ENCODE data around the gene ACTL10.
A peak's percentile ranks its signal among the peaks of the same experiment; 100 is the strongest.

Gene ACTL10

DNA sequence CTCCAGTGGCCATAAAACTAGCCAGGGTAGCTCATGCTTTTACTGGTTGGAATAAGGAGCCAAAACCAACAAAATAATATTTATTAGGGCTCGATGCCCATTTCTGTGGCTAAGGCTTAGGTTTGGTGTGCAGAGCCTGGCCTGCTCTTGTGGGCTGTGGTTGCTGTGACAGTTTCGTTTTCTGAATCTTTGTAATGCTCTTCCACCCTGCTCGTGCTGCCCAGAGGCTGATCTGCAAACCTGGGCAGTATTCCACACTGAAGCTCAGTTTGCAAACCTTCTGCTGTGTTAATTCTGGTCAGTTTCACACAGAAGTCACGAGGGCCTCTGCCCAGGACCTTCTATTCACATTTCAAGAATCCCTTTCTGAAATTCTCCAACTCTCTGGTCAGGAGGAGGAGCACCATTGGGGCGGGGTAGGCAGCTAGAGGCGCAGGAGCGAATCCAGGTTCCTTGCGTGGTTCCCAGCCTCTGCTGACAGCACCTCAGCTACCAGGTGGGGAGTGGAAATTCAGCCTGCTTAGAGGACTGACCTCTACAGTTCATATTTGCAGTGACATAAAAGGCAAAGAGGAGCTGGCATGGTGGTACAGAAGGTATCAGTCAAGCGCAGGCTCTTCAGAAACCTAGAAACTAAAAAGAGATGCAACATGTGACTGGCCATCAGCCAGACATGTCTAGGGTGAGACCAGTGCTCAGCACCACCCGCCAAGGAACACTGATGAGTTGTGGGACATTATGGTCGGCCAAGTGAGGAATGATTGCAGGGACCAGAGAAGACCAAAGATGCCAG is 18.9 kb upstream of the ACTL10 start:
- no peak overlapping the region for H3K4me3 ChIP-seq (ENCODE audit: low read length)
- no peak for DNase-seq (ENCODE audit: low read depth, low spot score)

DNA sequence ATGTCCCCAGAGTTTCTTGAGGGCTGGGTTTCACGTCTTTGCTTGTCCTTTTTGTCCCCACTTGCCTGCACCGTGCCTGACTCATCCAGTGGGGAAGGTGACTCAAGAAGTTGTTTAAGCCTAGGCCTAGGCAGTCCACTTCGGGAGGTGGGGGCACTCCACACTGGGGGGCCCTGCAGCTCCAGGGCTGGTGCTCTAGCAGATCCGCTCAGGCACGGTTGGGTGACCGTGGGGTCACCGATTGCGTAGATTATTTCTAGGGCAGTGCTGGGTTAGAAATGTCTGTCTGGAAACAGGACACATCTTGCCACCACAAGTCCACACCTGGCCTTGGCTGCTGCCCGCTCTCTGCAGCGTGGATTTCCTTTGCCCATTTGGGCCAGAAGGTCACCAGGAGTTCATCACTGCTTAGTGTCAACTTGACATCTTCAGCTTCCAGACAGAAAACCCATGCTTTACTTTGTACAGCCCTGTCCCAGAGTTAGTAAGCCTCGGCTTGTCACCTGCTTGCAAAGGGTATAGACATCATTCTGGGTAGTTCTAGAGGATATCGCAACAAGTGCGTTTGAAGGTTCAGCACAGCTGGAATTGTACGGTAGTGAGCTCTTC is 18.2 kb upstream of the ACTL10 start:
- no peak overlapping the region for H3K4me3 ChIP-seq (ENCODE audit: low read length)

DNA sequence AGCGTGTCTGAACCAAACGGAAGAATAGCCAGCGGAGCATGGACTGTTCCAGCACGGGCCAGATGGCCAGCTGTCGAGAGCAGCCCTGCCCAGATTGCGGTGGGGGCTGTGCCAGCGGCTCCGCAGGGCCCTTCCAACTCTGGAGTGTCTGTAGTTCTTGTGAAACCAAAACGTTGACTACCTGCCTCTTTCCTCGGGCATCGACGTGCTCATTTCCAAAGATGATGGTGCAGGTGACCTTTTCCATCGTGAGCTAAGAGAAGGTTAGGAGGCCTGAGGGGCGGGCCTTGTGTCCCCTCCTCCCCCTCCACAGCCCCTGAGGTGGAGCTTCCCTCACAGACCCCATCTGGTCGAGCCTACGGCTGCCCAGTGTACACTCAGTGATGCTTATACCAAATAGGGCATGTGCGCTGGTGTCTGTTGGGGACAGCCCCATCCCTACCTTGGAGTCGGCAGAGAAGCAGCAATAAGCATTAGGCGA is 17.5 kb upstream of the ACTL10 start:
- H3K4me3 ChIP-seq (ENCODE audit: low read length) = no peak overlapping the region

More for the DNA sequence above, 18.2 kb upstream of the ACTL10 start:
- DNase-seq (ENCODE audit: low read depth, low spot score) = no peak

DNA sequence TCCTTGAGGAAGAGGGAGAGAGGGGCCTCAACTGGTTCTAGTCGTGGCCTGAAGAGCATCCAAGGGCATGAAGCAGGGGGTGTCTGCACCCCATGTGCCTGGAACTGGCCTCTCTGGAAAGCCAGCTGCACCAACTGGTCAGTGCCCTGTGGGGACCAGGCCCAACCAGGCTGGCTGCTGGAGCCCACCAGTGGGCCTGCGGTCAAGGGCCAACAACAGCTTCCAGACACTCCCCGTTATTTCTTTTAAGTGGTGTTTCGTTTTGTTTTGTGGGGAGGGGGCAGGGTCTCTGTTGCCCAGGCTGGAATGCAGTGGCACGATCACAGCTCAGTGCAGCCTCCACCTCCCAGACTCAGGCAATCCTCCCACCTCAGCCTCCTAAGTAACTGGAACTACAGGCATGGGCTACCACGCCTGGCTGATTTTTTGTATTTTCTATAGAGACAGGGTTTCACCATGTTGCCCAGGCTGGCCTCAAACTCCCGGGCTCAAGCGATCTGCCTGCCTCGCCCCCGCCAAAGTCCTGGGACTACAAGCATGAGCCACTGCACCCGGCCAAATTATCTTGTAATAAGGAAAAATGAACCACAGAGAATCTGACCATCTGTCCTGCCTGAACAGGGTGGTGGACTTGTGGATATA is 16.5 kb upstream of the ACTL10 start:
- DNase-seq (ENCODE audit: low read depth, low spot score) = no peak
- H3K4me3 ChIP-seq (ENCODE audit: low read length) = no peak overlapping the region

More for the DNA sequence above, 17.5 kb upstream of the ACTL10 start:
- no peak for DNase-seq (ENCODE audit: low read depth, low spot score)

DNA sequence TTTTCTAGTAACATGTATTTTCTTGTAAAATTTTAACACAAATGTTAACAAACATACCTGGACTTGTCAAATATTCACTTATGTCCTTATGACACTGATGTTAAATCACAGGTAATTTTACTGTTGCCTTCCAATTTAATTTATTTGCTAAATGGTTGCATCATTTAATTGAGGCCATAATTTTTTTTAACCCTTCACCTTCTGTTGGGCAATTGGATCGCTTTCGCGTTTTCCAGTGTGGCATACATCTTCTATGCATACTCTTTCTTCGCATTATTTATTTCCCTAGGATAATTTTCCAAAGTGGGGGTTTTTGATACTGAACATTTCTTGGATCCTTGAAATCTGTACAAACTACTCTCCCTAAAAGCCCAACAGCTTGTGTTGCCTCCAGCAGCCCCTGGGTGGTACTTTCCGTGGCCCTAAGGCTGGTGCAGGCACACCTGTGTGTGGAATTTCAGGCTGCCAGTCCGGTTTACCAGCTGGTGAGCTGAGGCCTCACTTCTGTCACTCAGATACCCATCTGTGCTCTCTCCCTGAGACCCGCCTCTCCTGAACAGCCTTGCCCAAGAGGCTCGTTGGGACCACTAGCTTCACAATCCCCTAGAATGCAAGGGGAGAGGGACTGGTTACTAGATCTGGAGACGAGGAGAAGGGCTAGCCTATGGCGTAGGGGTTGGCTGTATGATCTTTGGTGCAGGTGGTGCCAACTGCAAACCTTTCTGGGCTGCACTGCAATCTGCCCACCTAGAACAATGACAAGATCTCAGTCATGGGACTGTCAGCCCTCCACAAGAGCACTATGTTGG is 15.8 kb upstream of the ACTL10 start:
- H3K4me3 ChIP-seq (ENCODE audit: low read length) = no peak overlapping the region
- no peak for DNase-seq (ENCODE audit: low read depth, low spot score)

DNA sequence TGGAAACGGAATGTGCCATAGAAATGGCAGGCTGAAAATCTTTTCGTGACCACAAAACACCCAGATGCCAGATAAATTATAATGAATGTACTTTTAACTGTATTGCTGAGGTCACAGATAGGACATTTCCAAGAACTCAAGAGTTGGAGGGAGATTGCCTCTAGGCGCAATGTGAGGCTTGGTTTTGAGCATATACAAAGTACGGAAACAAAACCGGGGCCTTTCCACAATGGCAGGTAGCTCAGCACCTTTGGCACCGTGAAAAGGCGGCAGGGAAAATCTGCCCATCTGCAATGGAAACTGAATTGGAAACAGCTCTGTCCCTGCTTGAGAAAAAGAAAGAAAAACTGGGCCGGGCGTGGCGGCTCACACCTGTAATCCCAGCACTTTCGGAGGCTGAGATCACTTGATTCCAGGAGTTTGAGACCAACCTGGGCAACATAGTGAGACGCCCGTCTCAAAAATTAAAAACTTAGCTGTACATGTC is 15.1 kb upstream of the ACTL10 start:
- no peak for DNase-seq (ENCODE audit: low read depth, low spot score)

DNA sequence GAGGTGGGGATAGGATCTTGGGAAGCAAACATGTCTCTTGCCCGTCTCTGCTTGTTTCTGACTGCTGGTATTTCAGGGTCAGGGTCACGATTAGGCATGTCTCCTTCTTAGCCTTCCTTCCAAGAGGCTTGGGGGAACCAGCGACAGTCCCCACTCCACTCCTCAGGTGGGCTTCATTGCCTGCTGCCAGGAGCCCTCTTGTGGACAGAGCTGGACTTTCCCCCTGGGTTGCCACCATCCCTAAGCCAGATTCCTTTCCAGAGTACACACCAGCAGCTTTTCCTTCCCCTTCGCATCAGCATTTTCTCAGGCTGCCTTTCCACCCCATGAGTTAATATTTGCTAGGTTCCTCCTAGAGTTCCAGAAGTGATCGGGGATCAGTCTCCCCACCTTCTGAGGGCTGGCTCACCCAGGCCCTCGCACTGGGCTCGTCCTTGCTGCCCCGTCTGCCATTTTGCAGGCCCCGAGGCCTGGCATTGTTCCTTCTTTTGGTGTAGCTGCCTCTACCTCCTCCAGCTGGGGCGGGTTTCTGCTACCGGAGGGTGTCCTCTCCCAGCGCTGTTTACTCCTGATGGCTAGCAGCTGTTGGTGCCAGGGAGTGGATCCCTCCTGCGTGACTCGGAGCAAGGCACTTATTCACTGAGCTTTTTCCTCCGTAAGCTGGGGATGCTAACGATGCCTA is 13.4 kb upstream of the ACTL10 start:
- no peak overlapping the region for H3K4me3 ChIP-seq (ENCODE audit: low read length)
- DNase-seq (ENCODE audit: low read depth, low spot score) = peak; percentile 39

More for the DNA sequence above, 15.1 kb upstream of the ACTL10 start:
- H3K4me3 ChIP-seq (ENCODE audit: low read length) = no peak overlapping the region

DNA sequence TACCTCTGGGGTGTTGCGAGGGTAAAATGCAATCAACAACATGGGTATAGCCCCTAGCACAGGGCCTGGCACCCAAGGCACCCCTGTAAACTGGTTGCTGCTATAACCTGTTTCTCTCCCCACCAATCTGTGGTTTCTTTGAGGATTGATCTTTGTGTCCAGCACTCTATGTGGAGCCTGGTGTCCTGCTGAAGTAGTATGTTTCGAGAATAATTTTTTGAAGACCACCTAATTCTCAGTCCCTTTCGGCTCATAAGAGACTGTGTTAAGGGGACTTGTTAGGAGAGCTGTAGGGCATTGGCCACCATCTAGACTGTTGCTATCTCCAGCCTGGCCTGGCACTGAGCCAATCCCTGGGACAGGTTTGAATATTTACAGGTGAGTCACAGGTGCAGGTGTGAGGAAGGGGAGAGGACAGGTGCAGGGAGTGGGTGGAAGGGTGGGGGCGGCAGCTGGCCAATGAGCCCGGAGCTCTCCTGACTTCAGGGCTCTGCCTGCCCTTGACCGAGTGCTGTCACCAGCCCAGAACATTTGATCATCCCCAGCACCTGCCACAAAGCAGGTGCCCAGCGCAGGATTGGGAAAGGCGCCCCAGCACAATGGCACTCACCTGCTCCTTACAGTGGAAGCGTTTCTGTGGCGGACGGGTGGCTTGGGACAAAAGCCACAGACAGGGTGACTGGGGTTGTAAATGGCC is 12.7 kb upstream of the ACTL10 start:
- no peak overlapping the region for H3K4me3 ChIP-seq (ENCODE audit: low read length)
- DNase-seq (ENCODE audit: low read depth, low spot score) = no peak

DNA sequence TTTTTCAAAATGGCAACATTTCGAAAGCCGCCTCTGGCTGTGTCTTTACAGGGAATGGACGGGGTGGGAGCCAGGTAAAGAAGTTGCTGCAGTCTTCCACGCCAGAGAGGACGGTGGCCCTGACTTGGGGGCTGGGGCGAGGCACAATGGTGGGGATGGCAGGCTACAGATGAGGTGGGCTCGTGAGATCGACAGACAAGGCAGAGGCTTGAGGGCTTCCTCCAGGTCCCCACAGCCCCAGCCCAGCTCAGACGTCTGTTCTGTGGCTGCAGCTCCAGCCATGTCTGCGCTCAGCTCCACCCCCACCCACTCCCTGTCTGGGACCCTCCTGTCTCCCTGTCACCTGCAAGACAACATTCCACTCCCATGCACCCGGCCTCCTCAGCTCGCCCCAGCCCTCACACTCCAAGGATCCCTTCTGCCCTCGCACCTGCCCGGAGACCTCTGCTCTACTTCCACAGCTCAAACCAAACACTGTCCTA is 12.0 kb upstream of the ACTL10 start:
- DNase-seq (ENCODE audit: low read depth, low spot score) = no peak
- H3K4me3 ChIP-seq (ENCODE audit: low read length) = no peak overlapping the region

DNA sequence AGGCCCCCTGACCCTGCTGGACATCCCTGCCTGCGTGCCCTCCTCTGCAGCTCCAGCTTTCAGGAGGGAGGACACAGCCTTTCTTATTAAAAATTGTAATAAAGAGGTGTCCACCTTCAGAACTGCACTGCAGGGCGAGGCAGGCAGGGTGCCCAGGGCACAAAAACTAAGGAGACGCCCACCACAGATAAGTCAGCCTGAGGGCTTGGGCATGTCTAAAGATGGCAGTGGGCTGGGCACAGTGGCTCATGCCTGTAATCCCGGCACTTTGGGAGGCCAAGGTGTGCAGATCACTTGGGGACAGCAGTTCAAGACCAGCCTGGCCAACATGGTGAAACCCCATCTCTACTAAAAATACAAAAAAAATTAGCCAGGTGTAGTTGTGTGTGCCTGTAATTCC is 11.6 kb upstream of the ACTL10 start:
- DNase-seq (ENCODE audit: low read depth, low spot score) = no peak

DNA sequence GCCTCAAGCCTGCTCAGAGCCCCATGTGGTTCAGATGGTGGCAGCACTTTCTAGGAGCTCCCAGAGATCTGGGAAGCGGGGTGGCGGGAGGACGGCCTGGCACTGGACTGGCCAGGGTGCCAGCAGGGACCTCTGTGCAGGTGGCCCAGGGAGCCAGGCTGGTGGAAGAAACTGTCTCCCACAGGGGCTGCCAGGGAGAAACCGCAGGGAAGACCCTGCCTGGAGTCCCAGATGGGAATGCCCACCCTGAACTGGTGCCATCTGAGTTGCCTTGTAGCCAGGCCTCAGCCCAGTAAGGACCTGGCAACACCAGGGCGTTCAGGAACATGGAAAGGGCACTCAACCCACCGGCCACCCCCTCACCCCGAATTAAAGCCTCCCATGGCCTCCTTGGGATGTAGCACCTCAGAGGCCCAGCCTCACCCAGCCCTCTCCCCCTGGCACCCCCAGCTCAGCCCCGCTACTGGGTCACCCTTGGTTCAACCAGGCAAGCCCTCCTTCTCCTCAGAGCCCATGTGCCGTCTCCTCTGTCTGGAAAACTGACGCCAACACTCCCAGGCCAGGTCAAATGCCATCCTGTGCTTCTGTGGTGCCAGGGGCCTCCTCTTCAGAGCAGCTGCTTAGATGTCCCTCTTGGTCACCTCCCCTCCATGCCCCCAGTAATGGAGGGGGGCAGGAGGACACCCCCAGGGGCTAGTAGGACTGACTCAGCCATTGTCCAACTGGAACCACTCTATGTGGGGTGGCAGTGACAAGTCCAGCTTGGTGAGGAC is 10.5 kb upstream of the ACTL10 start:
- no peak for DNase-seq (ENCODE audit: low read depth, low spot score)
- H3K4me3 ChIP-seq (ENCODE audit: low read length) = no peak overlapping the region

More for the DNA sequence above, 11.6 kb upstream of the ACTL10 start:
- H3K4me3 ChIP-seq (ENCODE audit: low read length) = no peak overlapping the region

DNA sequence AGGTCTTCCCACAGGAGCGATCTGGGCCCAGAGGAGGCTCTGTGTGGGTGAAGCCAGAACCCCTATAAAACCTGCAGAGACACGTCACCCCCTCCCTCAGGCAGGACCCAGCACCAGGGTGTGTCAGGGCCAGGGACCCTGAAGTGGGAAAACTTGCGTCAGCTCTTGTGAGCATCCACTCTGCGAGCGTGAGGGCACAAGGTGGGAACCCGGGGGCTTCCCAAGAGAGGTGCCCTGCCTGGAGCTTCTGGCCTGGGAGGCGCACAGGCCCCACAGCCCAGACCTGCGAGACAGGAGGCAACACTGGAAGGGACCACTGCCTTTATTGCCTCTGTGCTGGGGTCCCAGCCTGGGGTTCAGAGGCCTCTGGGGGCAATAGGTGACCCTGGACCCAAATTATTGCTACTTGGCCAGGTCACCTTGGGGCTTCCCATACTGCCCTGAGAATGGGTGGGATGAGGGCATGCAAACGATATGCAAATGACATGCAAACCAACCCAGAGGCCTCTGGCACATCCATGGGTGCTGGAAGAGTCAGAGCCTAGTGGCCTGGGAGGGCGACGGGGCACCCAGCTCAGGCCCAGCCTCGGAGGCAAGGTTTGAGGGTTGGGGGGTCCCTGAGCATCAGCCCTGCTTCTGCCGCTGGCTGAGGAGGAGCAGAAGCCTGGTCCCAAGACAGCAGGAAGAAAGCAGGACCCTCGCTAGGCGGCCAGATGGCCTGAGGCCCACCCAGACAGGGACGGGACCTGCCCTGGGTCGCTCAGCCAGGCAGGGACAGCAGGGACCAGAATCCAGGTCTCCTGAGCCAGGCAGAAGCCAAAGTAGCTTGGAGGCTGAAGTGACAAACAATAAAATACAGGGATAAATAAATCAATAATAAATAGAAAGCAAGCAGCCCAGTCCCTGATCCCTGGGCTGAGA is 9.7 kb upstream of the ACTL10 start:
- no peak for DNase-seq (ENCODE audit: low read depth, low spot score)
- no peak overlapping the region for H3K4me3 ChIP-seq (ENCODE audit: low read length)

DNA sequence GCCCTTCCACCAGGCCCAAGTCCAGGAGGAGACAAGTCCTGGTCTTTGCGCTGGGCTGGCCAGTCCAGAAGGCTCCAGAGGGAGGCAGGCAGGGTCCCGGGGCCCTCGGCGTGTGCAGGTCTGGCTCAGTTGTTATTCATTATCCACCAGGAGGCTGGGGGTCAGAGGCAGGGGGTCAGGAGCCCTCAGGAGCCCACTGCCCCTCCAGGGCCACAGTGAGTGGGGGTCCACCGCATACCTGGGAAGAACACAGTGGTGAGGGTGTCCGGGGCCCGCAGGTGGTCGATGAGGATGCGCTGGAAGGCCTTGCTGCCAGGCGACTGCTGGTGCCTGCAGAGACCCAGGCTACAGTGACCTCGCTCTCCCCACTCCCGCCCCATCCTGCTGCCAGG is 9.0 kb upstream of the ACTL10 start:
- DNase-seq (ENCODE audit: low read depth, low spot score) = no peak
- no peak overlapping the region for H3K4me3 ChIP-seq (ENCODE audit: low read length)

DNA sequence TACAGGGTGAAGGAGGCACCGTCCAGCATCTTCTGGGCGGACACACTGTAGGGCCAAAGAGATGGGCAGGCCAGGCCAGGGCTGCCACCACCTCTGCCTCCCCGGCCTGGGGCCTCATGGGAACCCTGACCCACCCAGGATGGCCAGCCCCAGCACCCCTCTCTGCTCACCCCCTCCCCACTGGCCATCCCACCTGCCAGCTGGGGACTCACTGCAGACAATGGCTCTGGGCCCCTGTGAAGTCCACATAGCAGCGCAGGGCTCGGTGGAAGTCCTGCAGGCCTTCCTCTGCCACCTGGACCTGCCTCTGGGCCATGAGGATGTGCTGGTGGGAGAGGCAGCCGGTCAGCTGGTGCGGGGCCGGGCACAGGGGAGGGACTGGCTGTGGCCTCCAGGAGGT is 8.2 kb upstream of the ACTL10 start:
- no peak overlapping the region for H3K4me3 ChIP-seq (ENCODE audit: low read length)
- DNase-seq (ENCODE audit: low read depth, low spot score) = no peak

DNA sequence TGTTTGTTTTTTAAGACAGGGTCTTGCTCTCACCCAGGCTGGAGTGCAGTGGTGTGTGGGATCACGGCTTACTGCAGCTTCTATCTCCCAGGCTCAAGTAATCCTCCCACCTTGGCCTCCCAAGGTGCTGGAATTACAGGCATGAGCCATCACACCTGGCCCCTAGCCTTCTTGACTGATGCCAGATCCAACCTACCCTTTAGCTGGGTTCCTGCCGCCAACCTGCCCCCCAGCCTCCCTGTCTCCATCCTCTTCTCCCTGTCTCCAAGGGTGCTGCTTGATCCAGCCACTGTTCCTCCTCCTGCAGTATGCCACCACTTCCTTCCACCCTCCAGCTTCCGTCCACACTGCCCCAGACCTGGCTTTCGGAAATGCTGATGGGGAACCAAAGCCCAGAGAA is 7.8 kb upstream of the ACTL10 start:
- DNase-seq (ENCODE audit: low read depth, low spot score) = no peak
- no peak overlapping the region for H3K4me3 ChIP-seq (ENCODE audit: low read length)

DNA sequence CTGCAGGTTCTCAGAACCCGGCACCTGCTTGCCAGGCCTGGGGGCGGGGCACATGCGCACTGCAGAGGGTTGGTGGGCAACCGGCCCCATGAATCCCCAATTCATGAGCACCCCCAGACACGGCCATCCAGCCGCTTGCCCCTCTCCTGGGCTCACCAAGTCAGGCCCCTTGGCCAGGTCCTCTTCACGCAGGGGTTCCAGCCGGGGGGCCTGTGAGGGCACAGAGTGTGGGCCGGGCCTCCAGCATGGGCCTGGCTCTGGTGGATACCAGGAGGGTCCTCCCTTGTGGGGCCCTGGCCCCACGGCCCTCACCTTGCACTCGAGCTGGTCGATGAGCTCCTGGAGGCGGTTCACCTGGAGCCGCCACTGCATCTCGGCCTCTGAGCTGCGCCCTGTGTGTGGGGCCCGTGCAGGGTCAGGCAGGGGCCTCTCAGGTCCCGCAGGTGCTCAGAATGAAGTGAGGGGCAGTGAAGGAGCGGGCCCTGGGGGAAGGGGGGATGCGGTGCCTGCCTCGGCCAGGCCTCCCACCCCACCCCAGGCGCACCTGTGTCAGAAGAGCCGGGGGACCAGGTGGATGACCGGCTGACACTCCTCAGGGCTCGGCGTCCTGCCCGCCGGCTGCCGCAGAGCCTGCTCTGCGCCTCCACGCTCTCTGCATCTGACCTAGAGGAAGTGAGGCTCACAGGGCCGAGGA is 7.3 kb upstream of the ACTL10 start:
- H3K4me3 ChIP-seq (ENCODE audit: low read length) = no peak overlapping the region
- no peak for DNase-seq (ENCODE audit: low read depth, low spot score)
